Adrenal gland (tissue), 12 donors: ENCODE results near the gene OSR1. TPM values are rescaled to one million over a fixed set of nuclear protein-coding genes. Genes with fewer than 3 reads are reported as not detected.

Source experiments
- DNase-seq, 7 donors: peaks; one replicate each; pipeline ENCODE4 v3.0.0-alpha.2; 2019 to 2020
- H3K27ac ChIP-seq, 5 donors: fragments of 200-600 bp; sonication (generic) in 4 of 5; 1 replicate in 3 of 5; 2 replicates in 2 of 5; pipeline versions ENCODE4 v1.5.1 to v1.8.0; 2016 to 2020; ENCODE audit warnings: mild to moderate bottlenecking in 1 of 5
- H3K27me3 ChIP-seq: fragments of 200-600 bp; 2 replicates; pipeline ENCODE4 v1.8.0; 2021
- H3K36me3 ChIP-seq, 2 donors: fragments of 200-600 bp; replicated peaks in 1 of 2; 1 replicate in 1 of 2; 2 replicates in 1 of 2; pipeline versions ENCODE4 v1.5.1 to v1.8.0; 2018 to 2022
- H3K4me1 ChIP-seq, 2 donors: fragments of 200-600 bp; replicated peaks in 1 of 2; 1 replicate in 1 of 2; 2 replicates in 1 of 2; pipeline versions ENCODE4 v1.5.1 to v1.8.0; 2018 to 2021
- H3K4me3 ChIP-seq, 4 donors: fragments of 200-600 bp; sonication (generic) in 3 of 4; one replicate each; pipeline ENCODE4 v1.5.1; 2016 to 2018
- H3K9me3 ChIP-seq, 3 donors: fragments of 200-600 bp; sonication (generic) in 1 of 3; replicated peaks in 1 of 3; 1 replicate in 2 of 3; 2 replicates in 1 of 3; pipeline versions ENCODE4 v1.5.1 to v1.8.0; 2016 to 2021
- POLR2A ChIP-seq, 2 donors: fragments of 450-650 bp; IDR thresholded peaks; one replicate each; pipeline ENCODE4 v1.6.1; 2017; ENCODE audit warnings: antibody characterized with exemption in 2 of 2, mild to moderate bottlenecking in 2 of 2, moderate library complexity in 1 of 2
- WGBS, 4 donors: extraction: QIAGEN DNeasy Blood & Tissue Kit in 2 of 4; methylation state at CpG; one replicate each; pipeline versions ENCODE4 v1.1.5 to v1.1.7; 2013 to 2017; 5-methylcytosine and 5-hydroxymethylcytosine counted together
- intact Hi-C, 2 donors: fragments of 100-400 bp; cut with DNase I; formaldehyde crosslinking; loops; one replicate each; pipeline versions ENCODE4 v1.14.1 to v1.15.0; 2022 to 2023
- polyA plus RNA-seq, 3 donors: library from polyadenylated mRNA; stranded (reverse); fragments of 200-250 nt in 2 of 3; fragments of 350-450 nt in 1 of 3; fragmentation: Illumina TruSeq in 1 of 3; extraction: RNeasy Lipid Tissue Mini Kit (QIAGEN cat#74804) in 1 of 3; gene quantifications; one replicate each; pipeline ENCODE4 v1.2.3, GENCODE V29; 2013 to 2014
- total RNA-seq, 9 donors: library from RNA; depleted of rRNA in 4 of 9; stranded (reverse); fragments of >200 nt in 4 of 9; fragments of 120-200 nt in 1 of 9; fragmentation: NEBNext Ultra II Directional in 1 of 9; extraction: Animal tissue kit (Norgen Biotek cat#: 25700) in 1 of 9; gene quantifications; one replicate each; pipeline versions ENCODE4 v1.1.0 to v1.2.4, GENCODE V29; 2013 to 2023
- TF ChIP-seq, protein P1 (sequence below), 6 experiments: fragments of 450-650 bp in 4 of 6; fragments of 200-600 bp in 2 of 6; sonication (generic) in 1 of 6; IDR thresholded peaks; 1 replicate in 5 of 6; 2 replicates in 1 of 6; pipeline versions ENCODE4 v1.5.1 to v1.8.0; 2016 to 2021; ENCODE audit warnings: antibody characterized with exemption in 6 of 6, mild to moderate bottlenecking in 2 of 6, moderate library complexity in 1 of 6
- donor health status: healthy with polysubstance abuse.
- donor health status: Bipolar disorder and iron deficiency.
- donor health status: DM: yes; HTN: yes; CAD: no.
- donor health status: DM: no; HTN: no; CAD: no.
- donor health status: DM: no; HTN: no; CAD: no.
- donor health status: DM: yes; HTN: yes; CAD: no.

Gene OSR1
- total and polyA plus RNA-seq, 12 donors: 0.61 to 7.9 (median 2.4) TPM

DNA sequence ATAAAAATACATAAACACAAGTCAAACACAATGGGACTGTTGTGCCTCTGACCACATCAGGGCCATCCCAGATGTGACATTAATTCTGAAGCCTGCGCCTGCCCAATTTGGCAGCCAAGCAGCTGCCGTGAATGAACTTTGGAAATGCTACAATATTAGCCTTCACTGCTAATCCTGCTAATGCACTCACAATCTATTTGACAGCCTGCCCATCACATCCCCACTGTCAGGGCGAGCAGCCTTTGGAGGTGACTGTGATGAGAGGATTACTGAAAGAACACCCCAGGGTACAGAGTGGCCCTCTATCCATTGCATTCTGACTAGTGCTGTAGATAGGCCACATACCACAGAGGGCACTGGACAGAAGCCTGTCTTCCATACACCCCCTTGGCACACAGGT, 21.6 kb downstream of the OSR1 start:
- WGBS, 4 donors: 89 to 95% (median 91%) methylated on average over 3 of the region's 3 CpGs
- Histone ChIP-seq H3K4me1 (no peaks in the 10 kb centered on the region), H3K36me3 (no peaks in the 10 kb centered on the region), H3K27ac (no peak overlapping the region), H3K4me3 (no peak overlapping the region), H3K27me3 (no peaks in the 10 kb centered on the region), H3K9me3 (no peaks in the 10 kb centered on the region)
- no peak for DNase-seq
- intact Hi-C loops: no loop called here
- TF ChIP-seq, protein P1, sequence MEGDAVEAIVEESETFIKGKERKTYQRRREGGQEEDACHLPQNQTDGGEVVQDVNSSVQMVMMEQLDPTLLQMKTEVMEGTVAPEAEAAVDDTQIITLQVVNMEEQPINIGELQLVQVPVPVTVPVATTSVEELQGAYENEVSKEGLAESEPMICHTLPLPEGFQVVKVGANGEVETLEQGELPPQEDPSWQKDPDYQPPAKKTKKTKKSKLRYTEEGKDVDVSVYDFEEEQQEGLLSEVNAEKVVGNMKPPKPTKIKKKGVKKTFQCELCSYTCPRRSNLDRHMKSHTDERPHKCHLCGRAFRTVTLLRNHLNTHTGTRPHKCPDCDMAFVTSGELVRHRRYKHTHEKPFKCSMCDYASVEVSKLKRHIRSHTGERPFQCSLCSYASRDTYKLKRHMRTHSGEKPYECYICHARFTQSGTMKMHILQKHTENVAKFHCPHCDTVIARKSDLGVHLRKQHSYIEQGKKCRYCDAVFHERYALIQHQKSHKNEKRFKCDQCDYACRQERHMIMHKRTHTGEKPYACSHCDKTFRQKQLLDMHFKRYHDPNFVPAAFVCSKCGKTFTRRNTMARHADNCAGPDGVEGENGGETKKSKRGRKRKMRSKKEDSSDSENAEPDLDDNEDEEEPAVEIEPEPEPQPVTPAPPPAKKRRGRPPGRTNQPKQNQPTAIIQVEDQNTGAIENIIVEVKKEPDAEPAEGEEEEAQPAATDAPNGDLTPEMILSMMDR (IDR thresholded peaks at IDR 0.05): no peak
- no peak for TF ChIP-seq POLR2A (IDR thresholded peaks at IDR 0.05)

DNA sequence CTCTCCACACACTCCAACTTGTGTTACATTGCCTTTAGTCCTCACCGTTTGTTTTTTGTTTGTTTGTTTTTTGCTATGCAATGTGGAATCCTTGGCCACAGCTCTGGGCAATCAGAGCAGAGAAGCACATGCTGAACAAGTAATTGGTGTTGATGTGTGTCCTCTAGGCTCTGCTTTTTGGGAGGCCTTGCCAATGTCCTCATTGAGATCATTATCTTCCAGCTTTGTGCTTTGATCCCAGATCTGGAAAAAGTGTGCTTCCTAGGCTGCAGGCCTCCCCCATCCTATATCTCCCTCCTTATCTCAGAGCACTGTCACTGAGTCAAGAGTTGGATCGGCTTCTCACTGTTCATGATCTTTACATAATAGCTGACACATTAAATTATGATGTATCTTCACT, 25.9 kb downstream of the OSR1 start:
- no peak for DNase-seq
- H3K27ac ChIP-seq: no peak overlapping the region
- TF ChIP-seq POLR2A (IDR thresholded peaks at IDR 0.05): no peak
- TF ChIP-seq, protein P1 (IDR thresholded peaks at IDR 0.05): no peak
- no peaks in the 10 kb centered on the region for H3K36me3 ChIP-seq
- H3K4me1 ChIP-seq: no peaks in the 10 kb centered on the region
- H3K4me3 ChIP-seq: no peak overlapping the region
- no peaks in the 10 kb centered on the region for H3K9me3 ChIP-seq
- 57 to 58% (median 57%) methylated on average over 2 of the region's 2 CpGs for WGBS, 4 donors
- H3K27me3 ChIP-seq: no peaks in the 10 kb centered on the region
- intact Hi-C loops: no loop called here

DNA sequence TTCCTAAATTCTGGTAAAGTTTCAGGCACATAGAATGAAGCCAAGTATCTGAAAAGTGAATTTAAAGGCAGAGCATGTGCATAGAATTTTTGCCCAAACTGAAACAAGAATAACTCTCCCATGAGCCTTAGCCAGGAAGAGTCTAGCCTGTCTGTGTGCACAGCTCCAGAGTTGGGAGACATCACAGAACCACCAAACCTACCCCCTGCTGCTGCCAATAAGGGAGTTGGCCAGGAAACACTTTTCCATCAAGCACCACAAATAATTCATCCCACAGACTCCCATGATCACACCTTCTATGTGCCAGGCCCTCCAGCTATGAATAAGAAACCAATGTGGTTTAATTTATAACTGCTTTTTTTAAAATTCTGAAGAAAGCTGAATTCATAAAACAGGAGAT, 27.0 kb downstream of the OSR1 start:
- no peaks in the 10 kb centered on the region for H3K9me3 ChIP-seq
- intact Hi-C loops: no loop called here
- no peak overlapping the region for H3K4me3 ChIP-seq
- H3K27ac ChIP-seq: no peak overlapping the region
- no peaks in the 10 kb centered on the region for H3K4me1 ChIP-seq
- no peak for TF ChIP-seq POLR2A (IDR thresholded peaks at IDR 0.05)
- TF ChIP-seq, protein P1 (IDR thresholded peaks at IDR 0.05): no peak
- DNase-seq: no peak
- H3K36me3 ChIP-seq: no peaks in the 10 kb centered on the region
- H3K27me3 ChIP-seq: no peaks in the 10 kb centered on the region

DNA sequence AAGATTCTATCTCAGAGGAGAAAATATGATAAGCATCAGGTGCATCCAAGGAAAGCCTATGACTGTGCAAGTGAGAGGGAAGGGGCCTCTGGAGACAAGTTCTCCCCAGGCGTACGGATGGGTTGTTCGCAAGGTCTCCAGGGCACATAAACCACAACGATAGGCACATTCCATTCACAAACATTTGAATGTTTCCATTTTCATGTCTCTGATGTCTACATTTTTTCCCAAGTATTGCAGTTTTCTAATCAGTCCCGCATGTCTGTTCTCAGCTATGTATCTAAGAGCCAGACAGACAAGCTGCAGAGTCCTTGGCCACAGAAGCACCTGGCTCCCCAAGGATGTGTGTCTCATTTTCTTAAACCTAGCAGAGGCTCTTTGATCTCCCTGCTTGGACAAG, 28.0 kb downstream of the OSR1 start:
- Histone ChIP-seq H3K4me3 (no peak overlapping the region), H3K4me1 (no peaks in the 10 kb centered on the region), H3K36me3 (no peaks in the 10 kb centered on the region), H3K27me3 (no peaks in the 10 kb centered on the region), H3K9me3 (no peaks in the 10 kb centered on the region), H3K27ac (no peak overlapping the region)
- 92 to 99% (median 96%) methylated on average over 5 of the region's 5 CpGs for WGBS, 4 donors
- DNase-seq: no peak
- TF ChIP-seq, protein P1 (IDR thresholded peaks at IDR 0.05): no peak
- no peak for TF ChIP-seq POLR2A (IDR thresholded peaks at IDR 0.05)
- intact Hi-C loops: no loop called here
